Uterus (tissue), 2 donors: ENCODE results near the gene INF2.

Source experiments
- POLR2A ChIP-seq, 2 donors: fragments of 450-650 bp; IDR thresholded peaks; one replicate each; pipeline ENCODE4 v1.6.1; 2016; ENCODE audit warnings: antibody characterized with exemption in 2 of 2, mild to moderate bottlenecking in 1 of 2, moderate library complexity in 1 of 2
- TF ChIP-seq, protein P1 (sequence below), 4 experiments: fragments of 200-600 bp in 2 of 4; fragments of 450-650 bp in 2 of 4; sonication (generic) in 2 of 4; IDR thresholded peaks; one replicate each; pipeline ENCODE4 v1.5.1; 2016 to 2019; ENCODE audit warnings: antibody characterized with exemption in 4 of 4, mild to moderate bottlenecking in 2 of 4, moderate library complexity in 1 of 4

DNA sequence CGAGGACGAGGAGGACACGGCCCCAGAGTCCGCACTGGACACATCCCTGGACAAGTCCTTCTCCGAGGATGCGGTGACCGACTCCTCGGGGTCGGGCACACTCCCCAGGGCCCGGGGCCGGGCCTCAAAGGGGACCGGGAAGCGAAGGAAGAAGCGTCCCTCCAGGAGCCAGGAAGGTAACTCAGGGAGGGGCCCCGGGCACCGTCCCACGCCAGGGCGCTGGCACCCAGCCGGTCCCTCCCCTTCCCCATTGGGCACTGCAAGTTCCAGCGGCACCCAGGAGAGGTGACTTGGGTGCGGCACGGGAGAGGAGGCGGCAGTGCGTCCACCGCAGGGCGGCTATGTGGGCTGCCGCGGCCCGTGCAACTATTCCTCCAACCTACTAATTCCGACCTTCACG is 25.3 kb downstream of the INF2 start:
- TF ChIP-seq, protein P1, sequence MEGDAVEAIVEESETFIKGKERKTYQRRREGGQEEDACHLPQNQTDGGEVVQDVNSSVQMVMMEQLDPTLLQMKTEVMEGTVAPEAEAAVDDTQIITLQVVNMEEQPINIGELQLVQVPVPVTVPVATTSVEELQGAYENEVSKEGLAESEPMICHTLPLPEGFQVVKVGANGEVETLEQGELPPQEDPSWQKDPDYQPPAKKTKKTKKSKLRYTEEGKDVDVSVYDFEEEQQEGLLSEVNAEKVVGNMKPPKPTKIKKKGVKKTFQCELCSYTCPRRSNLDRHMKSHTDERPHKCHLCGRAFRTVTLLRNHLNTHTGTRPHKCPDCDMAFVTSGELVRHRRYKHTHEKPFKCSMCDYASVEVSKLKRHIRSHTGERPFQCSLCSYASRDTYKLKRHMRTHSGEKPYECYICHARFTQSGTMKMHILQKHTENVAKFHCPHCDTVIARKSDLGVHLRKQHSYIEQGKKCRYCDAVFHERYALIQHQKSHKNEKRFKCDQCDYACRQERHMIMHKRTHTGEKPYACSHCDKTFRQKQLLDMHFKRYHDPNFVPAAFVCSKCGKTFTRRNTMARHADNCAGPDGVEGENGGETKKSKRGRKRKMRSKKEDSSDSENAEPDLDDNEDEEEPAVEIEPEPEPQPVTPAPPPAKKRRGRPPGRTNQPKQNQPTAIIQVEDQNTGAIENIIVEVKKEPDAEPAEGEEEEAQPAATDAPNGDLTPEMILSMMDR (IDR thresholded peaks at IDR 0.05), result no peak
- TF ChIP-seq POLR2A (IDR thresholded peaks at IDR 0.05), result no peak
